Esophagus (tissue), 2 donors: ENCODE measurements around the gene EFNA2. TPM values are rescaled to one million over a fixed set of nuclear protein-coding genes. Genes with fewer than 3 reads are reported as not detected.
"Not testable (repeated sequence)": the region's sequence is repeated elsewhere in the genome, so short reads cannot be mapped to it uniquely, and the experiment has no call there.

ENCODE experiments used
- H3K27ac ChIP-seq, 2 donors: one replicate each; pipeline ENCODE4 v1.5.1; 2013; ENCODE audit warnings: low read depth in 2 of 2, mild to moderate bottlenecking in 2 of 2, inconsistent platforms in 1 of 2, low read length in 1 of 2, moderate library complexity in 1 of 2
- H3K27me3 ChIP-seq, 2 donors: one replicate each; pipeline ENCODE4 v1.6.1; 2013; ENCODE audit warnings: low read length in 2 of 2, control low read depth in 1 of 2, mild to moderate bottlenecking in 1 of 2; ENCODE audit not compliant: insufficient read depth in 2 of 2, control insufficient read depth in 1 of 2
- H3K36me3 ChIP-seq, 2 donors: one replicate each; pipeline ENCODE4 v1.6.1; 2013; ENCODE audit warnings: low read length in 1 of 2; ENCODE audit not compliant: control insufficient read depth in 2 of 2, insufficient read depth in 2 of 2
- H3K4me1 ChIP-seq, 2 donors: one replicate each; pipeline ENCODE4 v1.6.1; 2013; ENCODE audit warnings: low read length in 1 of 2; ENCODE audit not compliant: control insufficient read depth in 2 of 2, insufficient read depth in 2 of 2
- H3K4me3 ChIP-seq, 2 donors: one replicate each; pipeline ENCODE4 v1.5.1; 2013; ENCODE audit warnings: low read length in 2 of 2, mild to moderate bottlenecking in 2 of 2, low read depth in 1 of 2, moderate library complexity in 1 of 2
- H3K9me3 ChIP-seq, 2 donors: one replicate each; pipeline ENCODE4 v1.6.1; 2013; ENCODE audit warnings: mild to moderate bottlenecking in 2 of 2, low read depth in 1 of 2, low read length in 1 of 2, moderate library complexity in 1 of 2; ENCODE audit not compliant: control insufficient read depth in 2 of 2, insufficient read depth in 1 of 2
- WGBS, 2 donors: extraction: QIAGEN DNeasy Blood & Tissue Kit; methylation state at CpG; one replicate each; pipeline ENCODE4 v1.1.7; 2013; 5-methylcytosine and 5-hydroxymethylcytosine counted together
- polyA plus RNA-seq, 2 donors: library from polyadenylated mRNA; stranded (reverse); fragments of 200-250 nt; gene quantifications; one replicate each; pipeline ENCODE4 v1.2.3, GENCODE V29; 2013
- donor health status: healthy with polysubstance abuse.
- donor health status: Bipolar disorder and iron deficiency.

EFNA2 gene
- polyA plus RNA-seq, 2 donors = 0.18 to 0.39 TPM

- Histone ChIP-seq H3K36me3 (no peaks in the 10 kb centered on the region), H3K27me3 (peaks cover 0 to 6% of the 10 kb centered on the region in 2 donors), H3K27ac (no peak overlapping the region), H3K9me3 (no peaks in the 10 kb centered on the region), H3K4me1 (peaks cover 8 to 10% of the 10 kb centered on the region in 2 donors), H3K4me3 (no peak overlapping the region)
- WGBS, 2 donors = 82 to 83% methylated on average over 12 to 14 of the region's 14 CpGs
Measured at GRCh38 chr19:1327125-1327524, 41.5 kb downstream of the EFNA2 start.

- H3K36me3 ChIP-seq, H3K4me1 ChIP-seq, H3K4me3 ChIP-seq, H3K27ac ChIP-seq, H3K27me3 ChIP-seq, H3K9me3 ChIP-seq: not testable (repeated sequence)
- WGBS, 2 donors = 81 to 89% methylated on average over 8 of the region's 8 CpGs
Measured at GRCh38 chr19:1332208-1332607, 46.5 kb downstream of the EFNA2 start.

DNA sequence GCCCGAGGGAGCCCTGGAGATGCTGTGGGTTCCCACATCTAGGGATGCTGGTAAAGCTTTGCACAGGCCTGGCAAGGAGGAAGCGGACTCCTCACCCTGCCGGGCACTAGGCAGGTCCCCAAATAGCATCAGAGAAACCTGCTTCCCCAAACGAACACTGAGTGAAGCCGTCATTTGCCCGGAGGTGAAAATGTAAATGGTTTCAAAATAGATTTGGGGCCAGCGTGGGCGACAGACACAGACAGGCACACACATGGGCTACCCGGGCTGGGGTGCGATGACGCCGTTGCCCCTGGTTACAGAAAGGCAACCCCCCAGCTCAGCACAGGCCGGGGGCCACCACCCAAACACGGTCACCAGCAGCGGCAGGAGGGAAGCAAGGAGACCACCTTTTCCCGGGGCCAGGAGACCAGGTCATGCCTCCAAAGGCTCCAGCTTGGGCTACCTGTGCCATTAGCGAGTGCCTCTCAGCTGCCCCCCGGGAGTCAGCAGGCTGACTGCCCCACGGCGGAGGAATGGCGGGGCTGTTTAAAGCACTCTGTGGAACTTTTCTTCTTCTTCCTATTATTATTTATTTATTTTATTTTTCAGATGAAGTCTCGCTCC, 50.5 kb downstream of the EFNA2 start:
- no peaks in the 10 kb centered on the region for H3K36me3 ChIP-seq
- no peaks in the 10 kb centered on the region for H3K4me1 ChIP-seq
- 84 to 85% methylated on average over 22 of the region's 22 CpGs for WGBS, 2 donors
- H3K9me3 ChIP-seq = no peaks in the 10 kb centered on the region
- H3K27ac ChIP-seq = no peak overlapping the region
- peaks cover 0 to 2% of the 10 kb centered on the region in 2 donors for H3K27me3 ChIP-seq
- H3K4me3 ChIP-seq = no peak overlapping the region

GRCh38 chr19:1340681-1341469, 55.2 kb downstream of the EFNA2 start:
- Histone ChIP-seq H3K9me3 (no peaks in the 10 kb centered on the region), H3K4me1 (no peaks in the 10 kb centered on the region), H3K4me3 (no peak overlapping the region), H3K27ac (no peak overlapping the region), H3K27me3 (no peaks in the 10 kb centered on the region), H3K36me3 (no peaks in the 10 kb centered on the region)
- 81 to 82% methylated on average over 28 of the region's 28 CpGs for WGBS, 2 donors

DNA sequence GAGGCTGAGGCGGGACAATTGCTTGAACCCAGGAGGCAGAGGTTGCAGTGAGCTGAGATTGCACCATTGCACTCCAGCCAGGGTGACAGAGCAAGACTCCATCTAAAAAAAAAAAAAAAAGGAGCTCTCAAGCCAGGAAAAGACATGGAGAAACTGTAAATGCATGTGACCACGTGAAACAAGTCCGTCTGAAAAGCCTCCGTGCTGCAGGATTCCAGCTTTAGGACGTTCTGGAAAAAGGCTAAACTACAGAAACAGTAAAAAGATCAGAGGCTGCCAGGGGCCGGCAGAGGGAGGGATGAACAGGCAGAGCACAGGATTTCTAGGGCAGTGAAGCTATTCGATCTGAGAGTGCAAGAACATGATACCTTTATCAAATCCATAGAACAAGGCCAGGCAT, 57.4 kb downstream of the EFNA2 start:
- 36 to 47% methylated on average over 7 of the region's 7 CpGs for WGBS, 2 donors

DNA sequence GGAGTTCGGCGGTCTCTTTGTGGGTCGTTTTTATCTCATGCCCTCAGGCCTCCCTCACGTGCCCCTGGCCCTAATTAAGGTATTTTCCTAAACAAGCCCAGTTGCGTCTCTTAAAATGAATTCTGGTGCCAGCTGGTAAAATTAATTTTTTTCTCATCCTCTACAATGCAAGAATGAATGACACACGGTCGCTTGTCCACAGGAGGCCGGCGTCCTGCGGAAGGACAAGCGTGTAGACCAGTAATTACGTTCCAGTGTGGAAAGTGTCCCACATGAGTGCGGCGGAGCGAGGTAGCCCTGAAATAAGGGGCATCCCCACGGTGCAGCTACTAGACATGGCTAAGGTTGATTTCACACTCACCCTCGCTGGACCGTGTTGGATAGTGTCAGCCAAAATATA, 63.5 kb downstream of the EFNA2 start:
- WGBS, 2 donors = 83 to 87% methylated on average over 18 of the region's 18 CpGs
- Histone ChIP-seq H3K27me3 (no peaks in the 10 kb centered on the region), H3K4me1 (no peaks in the 10 kb centered on the region), H3K27ac (no peak overlapping the region), H3K36me3 (no peaks in the 10 kb centered on the region), H3K9me3 (no peaks in the 10 kb centered on the region), H3K4me3 (no peak overlapping the region)

More for the DNA sequence above, 57.4 kb downstream of the EFNA2 start:
- no peaks in the 10 kb centered on the region for H3K36me3 ChIP-seq
- no peaks in the 10 kb centered on the region for H3K4me1 ChIP-seq
- no peak overlapping the region for H3K27ac ChIP-seq
- H3K27me3 ChIP-seq = no peaks in the 10 kb centered on the region
- H3K4me3 ChIP-seq = no peak overlapping the region
- H3K9me3 ChIP-seq = no peaks in the 10 kb centered on the region

- Histone ChIP-seq H3K27ac (no peak overlapping the region), H3K36me3 (no peaks in the 10 kb centered on the region), H3K4me1 (peaks cover 0 to 2% of the 10 kb centered on the region in 2 donors), H3K4me3 (no peak overlapping the region), H3K27me3 (no peaks in the 10 kb centered on the region), H3K9me3 (no peaks in the 10 kb centered on the region)
- WGBS, 2 donors = 59 to 66% methylated on average over 5 of the region's 5 CpGs
Measured at GRCh38 chr19:1350867-1351266, 65.2 kb downstream of the EFNA2 start.

Other genes with a start within 250 kb of the EFNA2 start
- 10 to 100 TPM; 11.4 to 26.4 TPM for gene ABCA7, start 245.8 kb upstream of the EFNA2 start, polyA plus RNA-seq
- 10 to 100 TPM in 1 of 2 donors, 1 to 10 TPM in 1; 8.9 to 17.7 TPM for gene ARHGAP45, start 218.7 kb upstream of the EFNA2 start, polyA plus RNA-seq
- gene POLR2E, start 190.5 kb upstream of the EFNA2 start, polyA plus RNA-seq = 100 to 1,000 TPM in 1 of 2 donors, 10 to 100 TPM in 1; 77.9 to 162 TPM
- gene GPX4, start 181.9 kb upstream of the EFNA2 start, polyA plus RNA-seq = 100 to 1,000 TPM; 271 to 294 TPM
- 10 to 100 TPM; 43.1 to 56.5 TPM for gene SBNO2, start 111.6 kb upstream of the EFNA2 start, polyA plus RNA-seq
- gene STK11, start 80.1 kb upstream of the EFNA2 start, polyA plus RNA-seq = 10 to 100 TPM; 38.8 to 61.4 TPM
- gene CBARP, start 47.9 kb upstream of the EFNA2 start, polyA plus RNA-seq = 1 to 10 TPM in 1 of 2 donors, under 1 TPM in 1; 0.95 to 1.3 TPM
- 100 to 1,000 TPM; 234 to 289 TPM for gene ATP5F1D, start 44.1 kb upstream of the EFNA2 start, polyA plus RNA-seq
- gene MIDN, start 37.3 kb upstream of the EFNA2 start, polyA plus RNA-seq = 10 to 100 TPM; 36.4 to 38.7 TPM
- 100 to 1,000 TPM; 231 to 265 TPM for gene CIRBP, start 16.5 kb upstream of the EFNA2 start, polyA plus RNA-seq
- gene FAM174C, start 10.3 kb upstream of the EFNA2 start, polyA plus RNA-seq = 10 to 100 TPM; 45.8 to 46.7 TPM
- gene NDUFS7, start 98.0 kb downstream of the EFNA2 start, polyA plus RNA-seq = 100 to 1,000 TPM; 106 to 160 TPM
- gene GAMT, start 115.7 kb downstream of the EFNA2 start, polyA plus RNA-seq = 10 to 100 TPM; 10.9 to 18.4 TPM
- 10 to 100 TPM; 64.9 to 75.3 TPM for gene DAZAP1, start 121.7 kb downstream of the EFNA2 start, polyA plus RNA-seq
- 1,000 to 10,000 TPM; 2,888 to 3,260 TPM for gene RPS15, start 152.5 kb downstream of the EFNA2 start, polyA plus RNA-seq
- under 1 TPM; 0.02 to 0.10 TPM for gene APC2, start 164.2 kb downstream of the EFNA2 start, polyA plus RNA-seq
- gene C19orf25, start 193.3 kb downstream of the EFNA2 start, polyA plus RNA-seq = 10 to 100 TPM; 17.8 to 28.1 TPM
- 1 to 10 TPM; 1.9 to 4.0 TPM for gene PCSK4, start 204.5 kb downstream of the EFNA2 start, polyA plus RNA-seq
- gene REEP6, start 205.3 kb downstream of the EFNA2 start, polyA plus RNA-seq = 10 to 100 TPM; 10.1 to 14.4 TPM
- 10 to 100 TPM; 10.9 to 13.0 TPM for gene ADAMTSL5, start 227.1 kb downstream of the EFNA2 start, polyA plus RNA-seq
- under 1 TPM; 0.13 to 0.53 TPM for gene PLK5, start 238.2 kb downstream of the EFNA2 start, polyA plus RNA-seq